NCI-H1048 (cell line): ENCODE data around the gene CEPT1.

ENCODE experiments used
- DNase-seq: peaks from one replicate; lab custom pipeline; 2025; lab: John Stamatoyannopoulos, UW

The CEPT1 gene

GRCh38 chr1:111228748-111229126 is 88.7 kb downstream of the CEPT1 start:
- no peak for DNase-seq

GRCh38 chr1:111232134-111232533 is 92.1 kb downstream of the CEPT1 start:
- DNase-seq = no peak

- DNase-seq = no peak
These were observed 94.2 kb downstream of the CEPT1 start for GRCh38 chr1:111234258-111234657.
